ENCODE measurements around the gene SMG1.
"Not testable (repeated sequence)": the region's sequence is repeated elsewhere in the genome, so short reads cannot be mapped to it uniquely, and the experiment has no call there.

The SMG1 gene

DNA sequence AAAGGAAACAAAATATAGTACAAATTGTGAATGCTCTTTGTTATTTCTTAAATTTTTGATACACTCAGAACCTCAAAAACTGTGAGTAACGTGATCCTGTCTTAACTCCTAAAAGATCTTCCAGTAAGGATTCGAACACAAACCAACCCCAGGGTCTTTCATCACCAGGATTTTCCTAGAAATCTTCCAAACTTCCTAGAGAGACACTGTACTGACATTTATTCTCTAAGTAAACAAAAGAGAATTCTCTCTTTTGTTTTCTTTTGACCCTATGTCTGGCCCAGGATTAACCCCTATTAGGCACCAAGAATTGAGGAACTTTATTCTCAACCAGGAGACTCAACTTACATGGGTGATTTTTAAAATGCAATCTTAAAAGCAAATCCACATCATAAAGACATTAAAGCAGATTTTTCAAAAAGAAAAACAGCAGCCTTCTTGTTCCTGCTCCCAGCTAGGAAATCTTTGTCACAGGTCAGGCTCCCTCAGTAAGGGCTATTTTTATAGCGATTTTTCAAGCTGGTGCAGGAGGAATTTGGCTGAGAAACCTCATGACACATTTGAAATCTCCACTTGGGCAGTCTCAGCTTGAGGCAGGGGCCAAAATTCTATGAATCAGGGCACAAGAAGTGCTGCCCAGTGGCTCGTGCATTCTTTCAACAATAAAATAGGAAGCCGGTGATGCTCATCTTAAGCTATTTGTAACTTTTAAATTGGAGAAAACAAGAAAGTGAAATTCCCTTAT lies 6.2 kb upstream of the SMG1 start:
- peak in 1 of 2 experiments; percentile 17 for DNase-seq

DNA sequence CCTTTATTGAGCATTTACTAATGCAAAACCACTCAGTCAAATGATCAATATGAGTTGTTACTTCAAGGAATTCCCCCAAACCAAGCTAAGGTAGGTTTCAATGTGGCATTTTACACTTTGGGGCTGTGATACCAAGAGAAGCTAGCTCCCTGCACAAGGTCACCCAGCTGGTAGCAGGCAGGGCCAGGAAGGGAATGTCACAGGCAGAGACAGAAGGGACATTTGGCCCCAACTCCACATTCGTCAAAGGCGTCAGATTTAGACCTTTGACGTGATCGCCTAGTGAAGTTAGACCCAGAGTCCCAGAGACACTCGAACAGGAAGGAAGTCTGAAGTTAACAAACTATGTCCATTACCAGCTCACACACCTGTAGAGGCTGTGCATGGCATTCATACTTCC lies 5.5 kb upstream of the SMG1 start:
- DNase-seq: no peak

DNA sequence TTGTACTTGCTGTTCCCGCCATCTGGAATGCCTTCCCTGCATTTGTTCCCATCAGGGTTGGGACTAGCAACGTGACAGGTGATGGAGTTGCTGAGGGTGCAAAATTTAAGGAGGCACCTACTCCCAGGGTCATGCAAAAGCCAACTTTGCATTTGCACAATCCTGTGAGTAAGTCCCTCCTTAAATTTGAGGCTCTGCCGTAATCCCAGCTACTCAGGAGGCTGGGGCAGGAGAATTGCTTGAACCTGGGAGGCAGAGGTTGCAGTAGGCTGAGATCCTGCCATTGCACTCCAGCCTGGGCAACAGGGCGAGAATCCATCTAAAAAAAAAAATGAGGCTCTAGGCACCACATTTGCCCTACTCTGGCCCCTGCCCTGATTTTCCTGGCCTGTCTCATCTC lies 3.9 kb upstream of the SMG1 start:
- DNase-seq: not testable (repeated sequence)

DNA sequence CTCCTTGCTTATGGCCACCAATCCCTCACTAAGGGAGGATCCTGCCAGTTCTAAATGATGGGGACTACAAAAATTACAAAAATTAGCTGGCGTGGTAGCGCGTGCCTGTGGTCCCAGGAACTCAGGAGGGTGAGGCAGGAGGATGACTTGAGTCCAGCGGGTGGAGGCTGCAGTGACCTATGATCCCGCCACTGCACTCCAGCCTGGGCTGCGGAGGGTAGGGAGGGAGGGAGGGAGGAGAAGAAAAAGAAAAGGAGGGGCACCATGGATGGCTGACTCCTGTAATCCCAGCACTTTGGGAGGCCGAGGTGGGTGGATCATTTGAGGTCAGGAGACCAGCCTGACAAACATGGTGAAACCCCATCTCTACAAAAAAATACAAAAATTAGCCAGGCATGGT lies 1.9 kb upstream of the SMG1 start:
- DNase-seq: not testable (repeated sequence)

- DNase-seq: peak in 1 of 2 experiments; percentile 23
These were observed 808 bp downstream of the SMG1 start for GRCh38 chr16:18925215-18925985.

GRCh38 chr16:18923935-18924334 lies 2.3 kb downstream of the SMG1 start:
- not testable (repeated sequence) for DNase-seq

- DNase-seq: not testable (repeated sequence)
These were observed 3.1 kb downstream of the SMG1 start for GRCh38 chr16:18923124-18923523.

GRCh38 chr16:18909585-18909984 lies 16.6 kb downstream of the SMG1 start:
- DNase-seq: not testable (repeated sequence)

- DNase-seq: not testable (repeated sequence)
These were observed 17.5 kb downstream of the SMG1 start for GRCh38 chr16:18908716-18909115.

DNA sequence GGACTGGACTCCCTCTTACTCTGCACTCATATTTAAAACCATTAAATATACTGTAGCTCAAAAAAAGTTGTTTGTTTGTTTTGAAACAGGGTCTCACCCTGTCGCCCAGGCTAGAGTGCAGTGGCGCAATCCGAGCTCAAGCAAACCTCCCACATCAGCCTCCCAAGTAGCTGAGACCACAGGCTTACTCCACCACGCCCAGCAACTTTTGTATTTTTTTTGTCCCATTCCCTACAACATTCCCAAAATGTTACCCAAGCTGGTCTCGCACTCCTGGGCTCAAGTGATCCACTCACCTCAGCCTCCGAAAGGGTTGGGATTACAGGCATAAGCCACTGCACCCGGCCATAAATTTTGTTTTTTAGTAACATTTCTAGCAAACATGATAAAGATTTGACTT lies 23.4 kb downstream of the SMG1 start:
- DNase-seq: not testable (repeated sequence)

DNA sequence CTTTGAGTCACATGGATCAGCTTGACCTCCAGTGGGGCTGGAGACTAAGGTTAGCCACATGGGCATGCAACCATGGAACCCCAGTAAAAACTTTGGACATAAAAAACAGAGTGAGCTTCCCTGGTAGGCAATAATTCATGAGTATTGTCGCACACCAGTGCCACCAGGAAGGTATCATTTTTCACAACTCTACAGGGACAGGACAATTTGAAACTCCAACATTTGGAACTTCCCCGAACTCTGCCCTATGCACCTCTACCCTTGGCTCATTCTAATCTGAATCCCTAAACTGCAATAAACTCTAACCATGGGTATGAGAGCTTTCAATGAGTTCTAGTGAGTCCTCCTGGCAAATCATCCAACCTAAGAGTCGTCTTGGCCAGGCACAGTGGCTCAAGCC lies 24.2 kb downstream of the SMG1 start:
- not testable (repeated sequence) for DNase-seq

DNA sequence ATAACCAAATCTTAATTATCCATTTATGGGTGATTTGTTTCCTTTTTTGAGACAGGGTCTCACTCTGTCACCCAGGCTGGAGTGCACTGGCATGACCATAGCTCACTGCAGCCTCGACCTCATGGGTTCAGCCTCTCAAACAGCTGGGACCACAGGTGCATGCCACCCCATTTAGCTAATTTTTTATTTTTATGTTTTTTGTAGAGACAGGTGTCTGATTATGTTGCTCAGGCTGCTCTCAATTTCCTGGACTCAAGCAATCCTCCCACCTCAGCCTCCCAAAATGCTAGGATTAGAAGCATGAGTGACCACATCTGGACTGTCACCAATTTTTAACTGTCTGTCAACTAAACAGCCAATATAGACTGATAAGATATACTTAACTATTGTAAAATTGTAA lies 25.0 kb downstream of the SMG1 start:
- DNase-seq: not testable (repeated sequence)

DNA sequence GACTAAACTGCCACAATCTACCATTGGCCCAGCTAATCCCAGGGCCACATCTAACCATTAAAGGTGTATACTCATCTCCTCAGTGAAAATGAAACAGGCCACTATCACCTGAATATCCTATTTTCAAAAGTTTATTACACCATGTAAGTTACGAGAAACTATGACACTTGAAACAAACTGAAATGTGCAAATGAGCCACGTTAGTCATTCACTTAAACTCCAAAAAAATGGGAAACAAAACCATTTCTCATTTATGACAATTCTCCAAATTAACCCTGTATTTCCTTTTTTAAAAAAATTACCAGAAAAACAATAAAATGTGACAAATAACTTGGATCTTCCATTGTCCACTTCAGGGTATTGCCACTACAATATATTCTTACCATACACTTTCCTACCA lies 41.8 kb downstream of the SMG1 start:
- DNase-seq: not testable (repeated sequence)

GRCh38 chr16:18877734-18878133 lies 48.5 kb downstream of the SMG1 start:
- not testable (repeated sequence) for DNase-seq

- DNase-seq: not testable (repeated sequence)
These were observed 48.9 kb downstream of the SMG1 start for GRCh38 chr16:18877259-18877658.

DNA sequence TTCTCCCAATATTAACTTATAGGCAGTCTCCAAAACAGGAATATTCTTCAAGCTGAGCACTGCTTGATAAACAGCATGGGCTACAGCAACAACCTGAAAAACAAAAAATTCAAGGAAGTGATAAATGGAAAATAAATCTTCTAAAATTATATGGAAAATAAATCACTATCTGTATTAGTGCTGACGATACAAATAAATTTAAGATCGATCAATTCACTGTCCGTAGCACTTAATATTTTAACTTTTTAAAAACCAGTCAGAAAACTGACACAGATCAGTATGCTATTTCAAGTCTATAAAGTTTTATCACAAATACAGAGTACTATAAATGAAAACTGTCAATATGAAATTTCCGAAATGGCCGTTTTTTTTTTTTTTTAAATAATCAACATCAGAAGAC lies 49.9 kb downstream of the SMG1 start:
- not testable (repeated sequence) for DNase-seq

GRCh38 chr16:18869043-18869771 lies 57.0 kb downstream of the SMG1 start:
- DNase-seq: not testable (repeated sequence)

DNA sequence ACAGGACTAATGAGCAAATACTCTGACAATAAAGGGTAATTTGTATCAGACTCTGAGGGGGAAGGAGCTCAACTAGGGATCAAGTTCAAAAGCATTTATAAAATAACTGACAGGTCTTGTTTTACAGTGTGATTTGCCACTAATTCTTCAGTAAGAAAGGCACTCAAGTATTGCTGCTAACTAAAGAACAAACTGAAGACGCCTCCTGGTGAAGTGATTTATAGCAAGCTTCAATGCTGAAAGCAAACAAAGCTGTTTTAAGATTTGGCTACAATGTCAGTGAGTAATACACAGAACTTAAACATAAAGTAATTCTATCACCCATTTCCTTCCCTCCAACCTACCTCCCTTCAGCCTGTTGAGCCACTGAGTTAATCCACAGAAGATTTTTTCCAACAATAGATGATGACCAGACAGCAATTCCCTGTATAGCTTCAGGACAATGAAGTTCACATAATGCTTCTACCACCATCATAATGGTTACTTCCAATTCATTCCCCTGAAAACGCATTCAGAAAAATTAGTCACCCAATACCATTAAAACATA lies 59.9 kb downstream of the SMG1 start:
- DNase-seq: not testable (repeated sequence)

- DNase-seq: not testable (repeated sequence)
These were observed 63.3 kb downstream of the SMG1 start for GRCh38 chr16:18862891-18863290.

DNA sequence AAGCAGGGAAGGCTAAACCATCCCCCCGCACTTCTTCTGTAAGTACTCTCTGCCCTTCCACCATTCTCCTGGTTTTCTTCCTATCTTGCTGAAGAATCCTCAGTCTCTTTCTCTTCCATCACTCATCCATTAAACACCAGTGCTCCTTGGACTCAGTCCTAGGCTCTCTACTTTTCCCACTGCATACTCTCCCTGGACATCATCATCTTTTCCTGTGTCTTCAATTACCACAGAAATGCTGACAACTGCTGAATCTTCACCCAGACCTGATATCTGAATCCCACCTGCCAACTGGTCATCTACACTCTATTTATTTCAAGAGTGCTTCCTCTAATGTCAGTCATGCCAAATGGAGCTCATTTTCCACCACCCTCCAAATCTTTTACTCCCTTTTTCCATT lies 71.0 kb downstream of the SMG1 start:
- no peak for DNase-seq

- DNase-seq: no peak
These were observed 72.5 kb downstream of the SMG1 start for GRCh38 chr16:18853694-18854093.

GRCh38 chr16:18852647-18853046 lies 73.6 kb downstream of the SMG1 start:
- DNase-seq: no peak

GRCh38 chr16:18846416-18846815 lies 79.8 kb downstream of the SMG1 start:
- DNase-seq: no peak
